ENCODE results near the gene HSD3B7. TPM values are rescaled to one million over a fixed set of nuclear protein-coding genes. Genes with fewer than 3 reads are reported as not detected.
"Not testable (repeated sequence)": the region's sequence is repeated elsewhere in the genome, so short reads cannot be mapped to it uniquely, and the experiment has no call there.

HSD3B7 gene
- total RNA-seq = 7.4 TPM
- long read RNA-seq, transcript HSD3B7-202 (7 exons, 2,172 nt) = major isoform, 5 of 16 reads
- long read RNA-seq, partial matches to known transcripts = 4 of 16 reads
- long read RNA-seq, other reads (novel, unspliced or antisense) = 7 of 16 reads

- peak; percentile 95 for DNase-seq
- ATAC-seq = peak; percentile 93
- intact Hi-C loops (cut with micrococcal nuclease) = loop anchor here (10.0 kb wide), 2 partner anchors 460 to 880 kb away; partner anchors contain the start of gene ZNF843
These were observed at the start of gene HSD3B7 for GRCh38 chr16:30984669-30985400. TSS of gene HSD3B7 (plus strand) at chr16:30985207. CDS start at chr16:30985659, 452 bp downstream.

DNA sequence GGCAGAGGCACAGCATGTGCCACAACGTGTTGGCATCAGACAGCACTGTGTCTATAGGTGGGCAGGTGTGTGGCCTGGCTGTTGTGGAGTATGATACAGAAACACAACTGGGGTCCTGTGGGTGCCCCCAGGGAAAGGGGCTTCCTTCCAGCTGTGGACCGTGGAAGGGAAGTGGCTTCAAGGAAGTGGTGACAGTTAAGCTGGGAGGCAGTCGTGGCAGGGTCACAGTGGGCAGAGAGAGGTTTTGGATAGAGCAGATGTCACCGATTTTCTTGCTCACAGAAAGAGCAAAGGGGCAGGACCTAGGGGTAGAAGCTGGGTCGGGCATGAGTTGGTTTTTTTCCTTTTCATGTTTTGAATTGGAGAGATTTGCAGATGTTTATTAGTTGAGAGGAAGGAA lies 47.3 kb upstream of the HSD3B7 start:
- ATAC-seq (no peak), DNase-seq (no peak)

GRCh38 chr16:30939571-30939970 lies 45.4 kb upstream of the HSD3B7 start:
- DNase-seq; intact Hi-C loops (cut with micrococcal nuclease); ATAC-seq: not testable (repeated sequence)

More for the DNA sequence above, 47.3 kb upstream of the HSD3B7 start:
- intact Hi-C loops (cut with micrococcal nuclease) = no loop called here

DNA sequence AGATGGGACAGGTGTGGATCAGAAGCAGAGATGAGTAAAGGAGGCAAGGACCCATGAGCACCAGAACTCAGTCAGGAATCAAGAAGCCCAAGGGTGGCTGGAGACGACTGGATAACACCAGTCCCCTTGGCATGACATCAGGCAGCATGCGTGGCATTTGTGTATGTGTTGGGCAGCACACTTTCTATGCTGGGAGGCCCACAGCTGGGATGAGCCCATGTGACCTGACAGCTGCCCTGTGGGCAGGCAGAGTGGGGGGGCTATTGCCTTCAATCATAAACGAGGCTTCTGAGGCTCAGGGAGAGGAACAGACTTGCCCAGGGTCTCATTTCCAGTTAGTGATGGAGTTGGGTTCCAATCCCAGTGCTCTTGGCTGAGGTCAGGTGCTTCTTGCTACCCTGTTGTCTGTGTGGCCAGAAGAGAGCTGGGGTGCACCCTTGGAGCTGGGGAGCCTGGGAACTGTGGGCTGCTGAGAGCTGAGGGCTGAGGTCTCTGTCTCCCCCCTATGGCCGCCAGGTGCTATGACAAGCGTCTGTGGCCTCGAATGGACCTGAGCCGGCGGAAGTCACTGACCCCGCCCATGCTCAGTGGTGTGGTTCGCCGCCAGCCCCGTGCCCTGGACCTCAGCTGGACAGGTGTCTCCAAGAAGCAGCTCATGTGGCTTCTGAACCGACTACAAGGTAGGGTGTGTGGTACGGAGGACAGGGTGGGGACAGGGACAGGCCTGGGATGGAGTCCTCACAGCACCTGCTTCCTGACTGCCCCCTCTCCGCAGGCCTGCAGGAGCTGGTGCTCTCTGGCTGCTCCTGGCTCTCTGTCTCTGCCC lies 43.2 kb upstream of the HSD3B7 start:
- DNase-seq = peak; percentile 83
- peak; percentile 89 for ATAC-seq
- intact Hi-C loops (cut with micrococcal nuclease) = no loop called here

- ATAC-seq (no peak), DNase-seq (no peak)
- intact Hi-C loops (cut with micrococcal nuclease) = no loop called here
These were observed 42.6 kb upstream of the HSD3B7 start for GRCh38 chr16:30942426-30942806.

DNA sequence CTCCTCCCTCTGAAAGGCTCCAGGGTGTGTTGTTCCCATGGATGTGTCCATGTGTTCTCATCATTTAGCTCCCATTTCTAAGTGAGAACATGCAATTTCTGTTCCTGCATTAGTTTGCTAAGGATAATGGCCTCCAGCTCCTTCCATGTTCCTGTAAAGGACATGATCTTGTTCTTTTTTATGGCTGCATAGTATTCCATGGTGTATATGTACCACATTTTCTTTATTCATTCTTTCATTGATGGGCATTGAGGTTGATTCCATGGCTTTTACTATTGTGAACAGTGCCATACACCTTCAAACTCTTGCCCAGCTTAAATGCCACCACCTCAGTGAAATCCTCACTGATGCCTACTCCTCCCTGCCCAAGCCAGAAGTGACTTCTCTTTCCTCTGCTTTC lies 40.7 kb upstream of the HSD3B7 start:
- no peak for DNase-seq
- ATAC-seq = no peak
- intact Hi-C loops (cut with micrococcal nuclease) = no loop called here

DNA sequence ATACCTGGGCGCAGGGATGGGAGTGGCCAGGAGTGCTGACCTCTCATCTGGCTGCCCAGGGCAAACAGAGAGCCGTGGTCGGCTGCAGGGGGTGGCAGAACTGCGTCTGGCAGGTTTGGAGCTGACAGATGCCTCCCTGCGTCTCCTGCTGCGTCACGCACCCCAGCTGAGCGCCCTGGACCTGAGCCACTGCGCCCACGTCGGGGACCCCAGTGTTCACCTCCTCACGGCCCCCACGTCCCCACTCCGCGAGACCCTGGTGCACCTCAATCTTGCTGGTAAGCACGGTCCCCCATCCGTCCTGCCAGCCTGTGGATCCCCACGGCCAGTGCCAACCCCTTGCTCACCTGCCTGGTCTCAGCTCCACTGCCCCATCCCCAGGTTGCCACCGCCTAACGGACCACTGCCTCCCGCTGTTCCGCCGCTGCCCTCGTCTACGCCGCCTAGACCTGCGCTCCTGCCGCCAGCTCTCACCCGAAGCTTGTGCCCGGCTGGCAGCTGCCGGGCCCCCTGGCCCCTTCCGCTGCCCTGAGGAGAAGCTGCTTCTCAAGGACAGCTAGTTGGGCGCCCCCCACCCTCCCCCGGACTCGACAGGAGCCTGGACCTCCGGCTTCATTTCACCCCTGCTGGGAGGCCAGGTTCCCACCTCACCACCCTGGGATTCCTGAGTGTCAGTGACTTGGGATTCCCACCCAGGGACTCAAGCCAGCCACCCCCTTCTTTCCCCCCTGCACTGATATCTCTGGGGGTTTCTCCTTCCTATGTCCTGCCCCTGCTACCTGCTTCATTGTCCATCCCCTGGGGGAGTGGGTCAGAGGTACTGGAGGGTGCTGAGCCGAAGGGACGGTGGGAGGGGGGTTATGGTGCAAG lies 38.1 kb upstream of the HSD3B7 start:
- intact Hi-C loops (cut with micrococcal nuclease) = no loop called here
- ATAC-seq = no peak
- DNase-seq = no peak

DNA sequence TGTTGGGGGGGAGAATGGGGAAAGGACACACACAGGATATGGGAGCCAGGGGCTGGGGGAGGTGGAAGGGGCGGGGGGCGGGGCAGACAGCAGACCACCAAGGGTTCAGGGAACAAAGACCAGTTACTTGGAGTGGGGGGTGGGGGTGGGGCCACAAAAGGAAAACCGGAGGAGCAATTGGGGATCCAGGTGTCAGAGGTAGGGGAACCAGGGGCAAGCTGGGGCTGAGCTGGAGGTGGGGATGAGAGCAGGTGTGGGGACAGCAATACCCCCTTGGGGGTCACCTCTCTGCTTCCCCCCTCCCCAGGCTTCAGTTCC lies 37.5 kb upstream of the HSD3B7 start:
- DNase-seq (no peak), ATAC-seq (no peak)
- intact Hi-C loops (cut with micrococcal nuclease) = no loop called here

DNA sequence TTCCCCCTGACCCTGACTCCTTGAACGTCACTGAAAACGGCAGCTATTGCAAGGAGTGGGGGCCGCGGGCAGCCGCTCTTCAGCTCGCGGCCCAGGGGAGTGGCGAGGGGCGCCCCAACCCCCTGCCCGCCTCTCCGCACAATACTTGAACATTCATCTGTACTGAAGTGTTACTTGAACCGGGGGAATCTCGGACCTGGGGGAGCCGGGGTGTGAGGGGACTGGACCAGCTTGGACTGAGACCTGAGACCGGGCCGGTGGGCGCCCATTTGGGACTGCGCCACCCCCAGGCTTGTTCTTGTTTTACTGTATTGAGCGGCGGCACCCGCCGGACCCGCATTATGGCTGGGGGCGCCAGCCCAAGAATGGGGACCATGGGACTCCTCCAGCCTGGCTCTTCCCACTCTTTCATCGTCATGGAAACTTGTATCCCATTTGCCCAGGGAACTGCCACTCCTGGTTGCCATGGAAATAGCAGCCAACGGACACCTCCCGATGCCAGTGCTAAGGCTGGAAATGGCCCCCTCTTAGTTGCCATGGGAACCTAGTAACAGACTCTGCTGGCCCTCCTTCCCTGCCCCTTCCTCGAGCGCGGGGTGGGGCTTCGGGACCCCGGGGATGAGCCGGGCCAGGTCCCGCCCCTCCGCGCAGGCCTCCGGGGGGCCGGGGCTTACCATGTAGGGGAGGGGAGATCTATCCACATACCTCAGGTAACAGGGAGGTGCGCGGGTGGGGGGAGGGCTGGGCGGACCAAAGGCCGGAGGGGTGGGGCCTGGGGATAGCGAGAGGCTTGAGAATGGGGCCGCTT lies 36.9 kb upstream of the HSD3B7 start:
- intact Hi-C loops (cut with micrococcal nuclease) = no loop called here
- peak; percentile 77 for DNase-seq

GRCh38 chr16:30948667-30949649 lies 36.0 kb upstream of the HSD3B7 start, which contains the start of gene ORAI3:
TSS of gene ORAI3 (plus strand) at chr16:30949068. CDS start at chr16:30949290, 222 bp downstream.
- DNase-seq (peak; percentile 87), ATAC-seq (peak; percentile 78)
- intact Hi-C loops (cut with micrococcal nuclease) = no loop called here

More for the DNA sequence above, 36.9 kb upstream of the HSD3B7 start:
- ATAC-seq = peak; percentile 53

- intact Hi-C loops (cut with micrococcal nuclease) = no loop called here
- ATAC-seq (peak; percentile 63), DNase-seq (peak; percentile 88)
These were observed 35.1 kb upstream of the HSD3B7 start for GRCh38 chr16:30949650-30950515.

GRCh38 chr16:30950516-30951065 lies 34.4 kb upstream of the HSD3B7 start:
- DNase-seq (no peak), ATAC-seq (no peak)
- intact Hi-C loops (cut with micrococcal nuclease) = no loop called here

- ATAC-seq = no peak
- intact Hi-C loops (cut with micrococcal nuclease) = no loop called here
- no peak for DNase-seq
These were observed 33.8 kb upstream of the HSD3B7 start for GRCh38 chr16:30951193-30951592.

- DNase-seq (peak; percentile 79), ATAC-seq (no peak)
- intact Hi-C loops (cut with micrococcal nuclease) = no loop called here
These were observed 33.3 kb upstream of the HSD3B7 start for GRCh38 chr16:30951750-30952149.

DNA sequence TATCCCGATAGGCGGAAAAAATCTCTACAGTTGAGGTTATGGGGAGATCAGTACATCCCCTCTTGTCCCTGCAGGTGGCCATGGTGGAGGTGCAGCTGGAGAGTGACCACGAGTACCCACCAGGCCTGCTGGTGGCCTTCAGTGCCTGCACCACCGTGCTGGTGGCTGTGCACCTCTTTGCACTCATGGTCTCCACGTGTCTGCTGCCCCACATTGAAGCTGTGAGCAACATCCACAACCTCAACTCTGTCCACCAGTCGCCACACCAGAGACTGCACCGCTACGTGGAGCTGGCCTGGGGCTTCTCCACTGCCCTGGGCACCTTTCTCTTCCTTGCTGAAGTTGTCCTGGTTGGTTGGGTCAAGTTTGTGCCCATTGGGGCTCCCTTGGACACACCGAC lies 31.9 kb upstream of the HSD3B7 start:
- no peak for ATAC-seq
- DNase-seq = no peak
- intact Hi-C loops (cut with micrococcal nuclease) = no loop called here

DNA sequence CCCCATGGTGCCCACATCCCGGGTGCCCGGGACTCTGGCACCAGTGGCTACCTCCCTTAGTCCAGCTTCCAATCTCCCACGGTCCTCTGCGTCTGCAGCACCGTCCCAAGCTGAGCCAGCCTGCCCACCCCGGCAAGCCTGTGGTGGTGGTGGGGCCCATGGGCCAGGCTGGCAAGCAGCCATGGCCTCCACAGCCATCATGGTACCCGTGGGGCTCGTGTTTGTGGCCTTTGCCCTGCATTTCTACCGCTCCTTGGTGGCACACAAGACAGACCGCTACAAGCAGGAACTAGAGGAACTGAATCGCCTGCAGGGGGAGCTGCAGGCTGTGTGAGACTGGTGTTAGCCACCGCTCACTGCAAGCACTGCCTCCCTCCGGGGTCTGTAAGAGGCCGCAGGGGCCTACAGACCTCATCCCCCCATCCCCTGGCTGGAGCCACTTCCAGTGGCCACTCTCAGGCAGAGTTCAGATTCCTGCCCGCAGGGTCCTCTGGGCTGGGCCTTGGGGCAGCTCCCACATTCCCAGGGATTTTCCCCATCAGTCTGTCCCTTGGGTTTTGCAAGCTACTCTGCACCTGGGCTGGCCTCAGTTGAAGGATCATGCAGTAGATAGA lies 31.4 kb upstream of the HSD3B7 start:
- intact Hi-C loops (cut with micrococcal nuclease) = no loop called here
- ATAC-seq (no peak), DNase-seq (peak; percentile 74)
